Measurements from ENCODE around the gene C4orf54. TPM values are rescaled to one million over a fixed set of nuclear protein-coding genes. Genes with fewer than 3 reads are reported as not detected.

The C4orf54 gene
- total and polyA plus RNA-seq, 2 of the 8 experiments (the other 6 are each of a cell fraction or from before 2014, with no cell fraction given), result not detected

DNA sequence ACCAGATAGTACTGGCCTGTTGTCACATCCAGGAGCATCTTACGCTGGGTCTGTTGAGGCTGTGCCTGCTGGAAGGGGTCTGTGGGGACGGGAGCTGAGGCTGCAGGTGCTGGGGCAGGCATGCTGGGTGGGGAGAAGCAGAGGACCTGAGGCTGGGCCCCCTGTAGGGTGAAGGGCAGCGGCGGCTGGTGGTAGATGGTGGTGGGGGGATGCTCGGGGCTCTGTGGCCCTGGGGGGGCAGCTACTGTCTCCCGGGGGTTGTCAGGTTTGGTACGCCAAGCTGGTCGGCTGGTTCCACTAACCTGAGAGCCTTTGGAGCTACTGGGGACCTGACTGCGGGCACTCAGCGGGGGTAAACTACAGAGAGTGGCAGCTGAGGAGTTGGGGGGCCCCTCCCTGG, 7.8 kb downstream of the C4orf54 start:
- FAIRE-seq (no peak), DNase-seq (ENCODE audit: low read depth in 1 of 2, low spot score in 2 of 2) (no peak)
- H3K14ac ChIP-seq (ENCODE audit: insufficient read length), result no peak overlapping the region
- no peaks in the 10 kb centered on the region for H3K79me1 ChIP-seq (ENCODE audit: low read depth, low read length)
- H3K79me2 ChIP-seq (ENCODE audit: control insufficient read depth in 1 of 2, insufficient read depth in 2 of 2, low read length in 2 of 2), result no peaks in the 10 kb centered on the region
- H4K91ac ChIP-seq (replicated peaks; ENCODE audit: insufficient read length, low read length), result no peak overlapping the region
- no peaks in the 10 kb centered on the region for H3K23me2 ChIP-seq (ENCODE audit: low read depth, low read length)
- H2BK120ac ChIP-seq (replicated peaks; ENCODE audit: low read depth, low read length), result no peak overlapping the region
- H2BK5ac ChIP-seq (ENCODE audit: low read depth, low read length), result no peak overlapping the region
- H3K56ac ChIP-seq (replicated peaks; ENCODE audit: insufficient read length, low read depth, low read length), result no peak overlapping the region
- no peak for TF ChIP-seq BACH1 (IDR thresholded peaks at IDR 0.05; ENCODE audit: low read length)
- TF ChIP-seq CEBPB (IDR thresholded peaks at IDR 0.05; ENCODE audit: low read depth, low read length), result no peak
- TF ChIP-seq POLR2A (IDR thresholded peaks at IDR 0.05; ENCODE audit: control extremely low read depth in 1 of 2, low read depth in 2 of 2, low read length in 2 of 2), result no peak
- TF ChIP-seq TCF12 (IDR thresholded peaks at IDR 0.05; ENCODE audit: low read depth, low read length), result no peak
- no peak for TF ChIP-seq BCL11A (IDR thresholded peaks at IDR 0.05; ENCODE audit: low read depth in 2 of 2, low read length in 2 of 2)
- no peak for TF ChIP-seq SUZ12 (IDR thresholded peaks at IDR 0.05; ENCODE audit: low read length)
- no peak for TF ChIP-seq POLR2AphosphoS5 (IDR thresholded peaks at IDR 0.05; ENCODE audit: low read depth, low read length)
- no peak overlapping the region for H2BK20ac ChIP-seq (ENCODE audit: low read length)
- no peak overlapping the region for H2AFZ ChIP-seq (ENCODE audit: low read length)
- H3K27ac ChIP-seq (ENCODE audit: low read depth, low read length), result no peak overlapping the region
- H3K9ac ChIP-seq (replicated peaks in 1 of 4; ENCODE audit: extremely low read depth in 1 of 4, low read depth in 3 of 4, low read length in 3 of 4), result no peak overlapping the region
- H3K36me3 ChIP-seq (ENCODE audit: control insufficient read depth in 2 of 4, insufficient read depth in 4 of 4, low read length in 3 of 4), result no peaks in the 10 kb centered on the region
- peaks cover 4 to 13% (median 5%) of the 10 kb centered on the region in 4 experiments; a peak in 5 of 7 replicates for H3K27me3 ChIP-seq (replicated peaks in 1 of 4; ENCODE audit: control insufficient read depth in 3 of 4, extremely low read depth in 1 of 4, insufficient read depth in 3 of 4, low read length in 3 of 4)
- H4K5ac ChIP-seq (ENCODE audit: insufficient read length, low read depth, low read length), result no peak overlapping the region
- no peak overlapping the region for H3K4ac ChIP-seq (replicated peaks; ENCODE audit: insufficient read length, low read depth, low read length)
- POLR2A ChIA-PET (ENCODE audit: partially characterized antibody), result interaction anchor here (1.4 kb wide), 1 partner anchor 561 kb away, joined by 4 read pairs; the partner anchor contains the start of gene ADH5
- H3K23ac ChIP-seq (ENCODE audit: insufficient read length), result no peak overlapping the region
- no peak overlapping the region for H2AK5ac ChIP-seq (ENCODE audit: low read depth, low read length)
- H3K4me3 ChIP-seq (ENCODE audit: extremely low read depth in 1 of 4, insufficient read depth in 2 of 4, low read depth in 3 of 4, low read length in 4 of 4), result no peak overlapping the region
- peaks cover 0 to 7% (median 5%) of the 10 kb centered on the region in 4 experiments; a peak in 3 of 7 replicates for H3K4me1 ChIP-seq (replicated peaks in 1 of 4; ENCODE audit: control insufficient read depth in 3 of 4, insufficient read depth in 4 of 4, low read length in 3 of 4)
- no peak overlapping the region for H3K4me2 ChIP-seq (ENCODE audit: insufficient read depth in 1 of 2, low read depth in 2 of 2, low read length in 2 of 2)
- WGBS, 2 experiments (ENCODE audit: extremely low coverage in 1 of 2, insufficient coverage in 1 of 2, insufficient read length in 1 of 2, insufficient replicate concordance in 2 of 2, low coverage in 1 of 2, low lambda C conversion rate in 2 of 2, missing lambda C conversion rate in 1 of 2), result 95% methylated on average over 8 of the region's 10 CpGs; no CpG with 5 or more reads in 1 of the 2 experiments
- H3K18ac ChIP-seq (ENCODE audit: extremely low read depth, low read length), result no peak overlapping the region; the same call in 1 of the 2 replicates
- H4K20me1 ChIP-seq (replicated peaks in 1 of 2; ENCODE audit: control insufficient read depth in 1 of 2, insufficient read depth in 2 of 2, low read length in 2 of 2), result no peaks in the 10 kb centered on the region
- CTCF ChIA-PET (ENCODE audit: partially characterized antibody), result interaction anchor here (0.5 to 1.4 kb wide), 2 partner anchors 81 to 83 kb away, joined by 3 to 4 read pairs; no protein-coding TSS in a partner anchor
- H3K9me3 ChIP-seq (ENCODE audit: insufficient read depth in 2 of 2, low read depth in 1 of 2, low read length in 1 of 2), result no peaks in the 10 kb centered on the region
- peak overlapping the region; percentile 39; the same call in 1 of the 2 replicates for H2BK12ac ChIP-seq (ENCODE audit: low read depth, low read length)
- H4K8ac ChIP-seq (ENCODE audit: extremely low read depth, insufficient read depth, low read length), result no peak overlapping the region
- H2BK15ac ChIP-seq (ENCODE audit: low read length), result no peak overlapping the region
